H1 (cell line): Measurements from ENCODE around the gene CDC42BPB.

ENCODE experiments used
- CEBPB ChIP-seq: IDR thresholded peaks from 2 replicates; pipeline ENCODE4 v1.6.1; 2012; ENCODE audit warnings: low read depth, low read length
- CHD2 ChIP-seq: IDR thresholded peaks from 2 replicates; pipeline ENCODE4 v1.6.1; 2012; ENCODE audit warnings: low read length, improper control_type of control experiment
- EZH2 ChIP-seq: fragments of 200-600 bp; sonication (generic); IDR thresholded peaks from 2 replicates; pipeline ENCODE4 v1.7.1; 2012; ENCODE audit warnings: low read depth, mild to moderate bottlenecking, moderate library complexity, low read length, inconsistent platforms; ENCODE audit not compliant: severe bottlenecking
- GABPA ChIP-seq: IDR thresholded peaks from 2 replicates; pipeline ENCODE4 v1.6.1; 2011; ENCODE audit warnings: mild to moderate bottlenecking, low read length, moderate library complexity, borderline replicate concordance; ENCODE audit not compliant: insufficient read depth
- JUN ChIP-seq: IDR thresholded peaks from 2 replicates; pipeline ENCODE4 v1.6.1; 2011; ENCODE audit warnings: low read depth, mild to moderate bottlenecking, improper control_type of control experiment, low read length
- KDM1A ChIP-seq: fragments of 200-600, 300-600 bp; sonication (generic); IDR thresholded peaks from 2 replicates; pipeline ENCODE4 v1.7.1; 2016; ENCODE audit warnings: mild to moderate bottlenecking, low read length, borderline replicate concordance
- POLR2A ChIP-seq, 2 experiments: IDR thresholded peaks; 1 replicate in 1 of 2; 2 replicates in 1 of 2; pipeline ENCODE4 v1.6.1; 2011; ENCODE audit warnings: low read depth in 2 of 2, low read length in 2 of 2, mild to moderate bottlenecking in 2 of 2; ENCODE audit errors: control extremely low read depth in 1 of 2
- TAF7 ChIP-seq: optimal IDR thresholded peaks from 2 replicates; pipeline ENCODE3; 2011; ENCODE audit warnings: low read depth, mild to moderate bottlenecking, inconsistent platforms, low read length, moderate library complexity, borderline replicate concordance
- TEAD4 ChIP-seq: IDR thresholded peaks from 2 replicates; pipeline ENCODE4 v1.6.1; 2012; ENCODE audit warnings: low read depth, low read length, inconsistent platforms, mixed read lengths
- USF2 ChIP-seq: IDR thresholded peaks from 2 replicates; pipeline ENCODE4 v1.6.1; 2011; ENCODE audit warnings: low read length, improper control_type of control experiment
- YY1 ChIP-seq: IDR thresholded peaks from 2 replicates; pipeline ENCODE4 v1.6.1; 2011; ENCODE audit warnings: low read depth, mild to moderate bottlenecking, low read length
- TF ChIP-seq, protein P1 (sequence below), 3 experiments: IDR thresholded peaks; 1 replicate in 2 of 3; 2 replicates in 1 of 3; pipeline versions ENCODE4 v1.5.1 to v1.6.1; 2011; ENCODE audit warnings: low read length in 3 of 3, mild to moderate bottlenecking in 3 of 3, inconsistent platforms in 2 of 3, low read depth in 1 of 3, moderate library complexity in 1 of 3; ENCODE audit not compliant: insufficient read depth in 1 of 3; ENCODE audit errors: control extremely low read depth in 1 of 3
- TF ChIP-seq, protein P2 (sequence below): IDR thresholded peaks from 2 replicates; pipeline ENCODE4 v1.6.1; 2011; ENCODE audit warnings: low read depth, mild to moderate bottlenecking, low read length; ENCODE audit not compliant: insufficient read depth

DNA sequence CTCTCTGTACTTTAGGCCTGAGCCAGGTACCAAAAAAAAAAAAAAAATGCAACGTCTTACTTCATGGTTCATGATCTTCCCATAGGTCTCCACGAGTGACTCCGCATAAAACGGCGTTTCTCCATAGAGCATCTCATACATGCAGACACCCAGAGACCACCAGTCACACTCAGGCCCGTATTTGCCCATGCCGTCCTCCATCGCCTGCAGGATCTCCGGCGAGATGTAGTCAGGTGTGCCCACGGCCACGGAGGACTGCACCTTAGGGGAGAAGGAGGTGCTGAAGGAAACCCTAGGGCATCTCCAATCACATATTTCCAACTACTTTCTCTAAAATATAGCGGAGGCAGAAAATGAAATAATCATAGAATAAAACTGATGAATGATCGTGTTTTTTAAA lies 73.9 kb downstream of the CDC42BPB start:
- TF ChIP-seq USF2 (no peak), YY1 (no peak), TEAD4 (no peak), TAF7 (no peak), CHD2 (no peak), JUN (no peak), CEBPB (no peak), EZH2 (no peak), POLR2A (IDR thresholded peaks at IDR 0.05; ENCODE audit: control extremely low read depth in 1 of 2, low read depth in 2 of 2, low read length in 2 of 2) (no peak), GABPA (no peak), KDM1A (no peak)
- TF ChIP-seq, protein P1, sequence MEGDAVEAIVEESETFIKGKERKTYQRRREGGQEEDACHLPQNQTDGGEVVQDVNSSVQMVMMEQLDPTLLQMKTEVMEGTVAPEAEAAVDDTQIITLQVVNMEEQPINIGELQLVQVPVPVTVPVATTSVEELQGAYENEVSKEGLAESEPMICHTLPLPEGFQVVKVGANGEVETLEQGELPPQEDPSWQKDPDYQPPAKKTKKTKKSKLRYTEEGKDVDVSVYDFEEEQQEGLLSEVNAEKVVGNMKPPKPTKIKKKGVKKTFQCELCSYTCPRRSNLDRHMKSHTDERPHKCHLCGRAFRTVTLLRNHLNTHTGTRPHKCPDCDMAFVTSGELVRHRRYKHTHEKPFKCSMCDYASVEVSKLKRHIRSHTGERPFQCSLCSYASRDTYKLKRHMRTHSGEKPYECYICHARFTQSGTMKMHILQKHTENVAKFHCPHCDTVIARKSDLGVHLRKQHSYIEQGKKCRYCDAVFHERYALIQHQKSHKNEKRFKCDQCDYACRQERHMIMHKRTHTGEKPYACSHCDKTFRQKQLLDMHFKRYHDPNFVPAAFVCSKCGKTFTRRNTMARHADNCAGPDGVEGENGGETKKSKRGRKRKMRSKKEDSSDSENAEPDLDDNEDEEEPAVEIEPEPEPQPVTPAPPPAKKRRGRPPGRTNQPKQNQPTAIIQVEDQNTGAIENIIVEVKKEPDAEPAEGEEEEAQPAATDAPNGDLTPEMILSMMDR (IDR thresholded peaks at IDR 0.05; ENCODE audit: control extremely low read depth in 1 of 3, insufficient read depth in 1 of 3, low read depth in 1 of 3, low read length in 3 of 3) = no peak
- TF ChIP-seq, protein P2, sequence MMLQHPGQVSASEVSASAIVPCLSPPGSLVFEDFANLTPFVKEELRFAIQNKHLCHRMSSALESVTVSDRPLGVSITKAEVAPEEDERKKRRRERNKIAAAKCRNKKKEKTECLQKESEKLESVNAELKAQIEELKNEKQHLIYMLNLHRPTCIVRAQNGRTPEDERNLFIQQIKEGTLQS = no peak
